GM13977 (cell line): ENCODE measurements around the gene RIOK2.

Experiments
- DNase-seq: peaks from one replicate; pipeline ENCODE4 v3.0.0; 2012; ENCODE audit warnings: low spot score
- CTCF ChIP-seq: IDR thresholded peaks from 2 replicates; pipeline ENCODE4 v1.5.1; 2012; ENCODE audit warnings: mild to moderate bottlenecking, control low read depth; ENCODE audit not compliant: insufficient read depth; ENCODE audit errors: extremely low read depth, missing control alignments
- in situ Hi-C: fragments of 300-500 bp; cut with MboI; formaldehyde crosslinking; loops from one replicate; pipeline ENCODE4 v1.12.0; 2022; ENCODE audit warnings: low sequenced_read_pairs, low pct_unique_long_range_greater_than_20kb, mixed read lengths, inconsistent platforms; ENCODE audit not compliant: unreplicated experiment

The RIOK2 gene

GRCh38 chr5:97121848-97122247, 61.2 kb downstream of the RIOK2 start:
- in situ Hi-C loops = no loop called here
- no peak for TF ChIP-seq CTCF

GRCh38 chr5:97120195-97120594, 62.9 kb downstream of the RIOK2 start:
- no peak for TF ChIP-seq CTCF
- DNase-seq = no peak
- in situ Hi-C loops = no loop called here

More at GRCh38 chr5:97121848-97122247, 61.2 kb downstream of the RIOK2 start:
- no peak for DNase-seq

- in situ Hi-C loops = no loop called here
- DNase-seq = no peak
- TF ChIP-seq CTCF = no peak
Measured at GRCh38 chr5:97119007-97119390, 64.0 kb downstream of the RIOK2 start.

GRCh38 chr5:97118261-97119006, 64.6 kb downstream of the RIOK2 start:
- in situ Hi-C loops = no loop called here
- no peak for DNase-seq
- TF ChIP-seq CTCF = no peak

GRCh38 chr5:97115932-97116331, 67.1 kb downstream of the RIOK2 start:
- DNase-seq = no peak
- in situ Hi-C loops = no loop called here
- TF ChIP-seq CTCF = no peak

GRCh38 chr5:97112230-97112629, 70.8 kb downstream of the RIOK2 start:
- no peak for DNase-seq
- in situ Hi-C loops = no loop called here
- TF ChIP-seq CTCF = no peak
